GM12892 (cell line): ENCODE data around the gene ANO4.

Source experiments
- POLR2A ChIP-seq: IDR thresholded peaks from 2 replicates; pipeline ENCODE4 v1.6.1; 2011; ENCODE audit warnings: low read depth, low read length, control low read depth
- POLR2AphosphoS5 ChIP-seq: IDR thresholded peaks from 2 replicates; pipeline ENCODE4 v1.6.1; 2011; ENCODE audit warnings: low read depth, low read length, control low read depth

- no peak for TF ChIP-seq POLR2A
- TF ChIP-seq POLR2AphosphoS5 = no peak
Measured at GRCh38 chr12:100942984-100943749, 148.6 kb downstream of the ANO4 start.
